Tibial artery (tissue), 4 donors: ENCODE data around the gene RSBN1.

Experiments used
- DNase-seq, 2 donors: peaks; one replicate each; pipeline ENCODE4 v3.0.0-alpha.2; 2019
- H3K27ac ChIP-seq, 2 donors: fragments of 200-600 bp; sonication (generic) in 1 of 2; 1 replicate in 1 of 2; 2 replicates in 1 of 2; pipeline ENCODE4 v1.5.1; 2018 to 2019; ENCODE audit warnings: mild to moderate bottlenecking in 1 of 2
- H3K27me3 ChIP-seq, 2 donors: fragments of 200-600 bp; sonication (generic) in 1 of 2; one replicate each; pipeline versions ENCODE4 v1.5.1 to v1.6.0; 2016 to 2019
- H3K36me3 ChIP-seq, 3 donors: fragments of 200-600 bp; sonication (generic) in 2 of 3; one replicate each; pipeline ENCODE4 v1.5.1; 2016 to 2019; ENCODE audit warnings: mild to moderate bottlenecking in 2 of 3
- H3K4me1 ChIP-seq, 4 donors: fragments of 200-600 bp; sonication (generic) in 2 of 4; 1 replicate in 3 of 4; 2 replicates in 1 of 4; pipeline ENCODE4 v1.5.1; 2016 to 2019
- H3K4me3 ChIP-seq, 2 donors: fragments of 200-600 bp; sonication (generic) in 1 of 2; 1 replicate in 1 of 2; 2 replicates in 1 of 2; pipeline ENCODE4 v1.5.1; 2018 to 2019; ENCODE audit warnings: mild to moderate bottlenecking in 2 of 2
- H3K9me3 ChIP-seq, 3 donors: fragments of 200-600 bp; sonication (generic) in 1 of 3; one replicate each; pipeline ENCODE4 v1.5.1; 2016 to 2019
- intact Hi-C: fragments of 100-400 bp; cut with DNase I; formaldehyde crosslinking; loops from one replicate; pipeline ENCODE4 v1.15.0; 2023; ENCODE audit warnings: low total_unique reads
- TF ChIP-seq, protein P1 (sequence below), 2 experiments: fragments of 200-600 bp in 1 of 2; fragments of 450-650 bp in 1 of 2; IDR thresholded peaks; one replicate each; pipeline ENCODE4 v1.5.1; 2017 to 2019; ENCODE audit warnings: antibody characterized with exemption in 2 of 2, mild to moderate bottlenecking in 1 of 2, moderate library complexity in 1 of 2

RSBN1 gene

DNA sequence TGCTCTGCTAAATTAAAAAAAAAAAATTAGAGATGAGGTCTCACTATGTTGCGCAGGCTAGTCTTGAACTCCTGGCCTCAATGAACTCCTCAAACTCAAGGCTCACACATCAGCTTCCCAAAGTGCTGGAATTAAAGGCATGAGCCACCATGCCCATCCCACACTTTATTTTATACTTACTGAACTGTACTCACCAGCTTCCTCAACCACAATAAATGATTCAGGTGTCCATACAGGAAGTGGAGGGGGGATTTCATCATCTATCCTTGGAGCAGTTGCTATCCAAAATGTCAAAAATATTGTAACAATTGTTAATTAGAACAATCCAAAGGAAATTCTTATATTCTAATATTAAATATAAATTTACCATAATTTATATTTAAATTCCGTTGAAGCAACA lies 22.4 kb upstream of the RSBN1 start:
- Histone ChIP-seq H3K4me3 (no peak overlapping the region), H3K4me1 (no peaks in the 10 kb centered on the region), H3K27me3 (no peaks in the 10 kb centered on the region), H3K9me3 (no peaks in the 10 kb centered on the region), H3K36me3 (no peaks in the 10 kb centered on the region), H3K27ac (no peak overlapping the region)
- intact Hi-C loops = loop anchor here (10.0 kb wide), 2 partner anchors 100 to 450 kb away; no protein-coding TSS in a partner anchor
- DNase-seq = no peak
- TF ChIP-seq, protein P1, sequence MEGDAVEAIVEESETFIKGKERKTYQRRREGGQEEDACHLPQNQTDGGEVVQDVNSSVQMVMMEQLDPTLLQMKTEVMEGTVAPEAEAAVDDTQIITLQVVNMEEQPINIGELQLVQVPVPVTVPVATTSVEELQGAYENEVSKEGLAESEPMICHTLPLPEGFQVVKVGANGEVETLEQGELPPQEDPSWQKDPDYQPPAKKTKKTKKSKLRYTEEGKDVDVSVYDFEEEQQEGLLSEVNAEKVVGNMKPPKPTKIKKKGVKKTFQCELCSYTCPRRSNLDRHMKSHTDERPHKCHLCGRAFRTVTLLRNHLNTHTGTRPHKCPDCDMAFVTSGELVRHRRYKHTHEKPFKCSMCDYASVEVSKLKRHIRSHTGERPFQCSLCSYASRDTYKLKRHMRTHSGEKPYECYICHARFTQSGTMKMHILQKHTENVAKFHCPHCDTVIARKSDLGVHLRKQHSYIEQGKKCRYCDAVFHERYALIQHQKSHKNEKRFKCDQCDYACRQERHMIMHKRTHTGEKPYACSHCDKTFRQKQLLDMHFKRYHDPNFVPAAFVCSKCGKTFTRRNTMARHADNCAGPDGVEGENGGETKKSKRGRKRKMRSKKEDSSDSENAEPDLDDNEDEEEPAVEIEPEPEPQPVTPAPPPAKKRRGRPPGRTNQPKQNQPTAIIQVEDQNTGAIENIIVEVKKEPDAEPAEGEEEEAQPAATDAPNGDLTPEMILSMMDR (IDR thresholded peaks at IDR 0.05) = no peak

DNA sequence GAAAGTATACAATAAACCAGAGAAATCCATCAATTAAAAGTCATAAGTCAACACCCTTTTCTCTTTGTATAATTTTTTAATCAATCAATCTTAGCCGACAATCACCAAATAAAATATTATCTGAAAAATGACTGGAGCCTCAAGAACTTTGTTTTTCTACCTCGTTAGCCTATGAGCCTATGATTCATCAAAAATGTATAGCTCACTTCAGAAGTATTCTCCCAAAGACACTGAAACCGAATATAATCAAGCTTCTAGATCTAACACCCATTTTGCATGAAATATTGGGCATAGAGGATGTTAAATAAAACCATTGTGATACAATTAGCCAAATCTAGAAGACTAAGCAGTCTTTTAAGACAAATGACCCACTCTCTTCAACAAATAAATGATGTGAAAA lies 17.8 kb upstream of the RSBN1 start:
- intact Hi-C loops = loop anchor here (10.0 kb wide), 2 partner anchors 105 to 455 kb away; no protein-coding TSS in a partner anchor
- DNase-seq = no peak
- Histone ChIP-seq H3K36me3 (no peaks in the 10 kb centered on the region), H3K27ac (no peak overlapping the region), H3K4me3 (no peak overlapping the region), H3K4me1 (no peaks in the 10 kb centered on the region), H3K9me3 (no peaks in the 10 kb centered on the region), H3K27me3 (no peaks in the 10 kb centered on the region)
- TF ChIP-seq, protein P1 (IDR thresholded peaks at IDR 0.05) = no peak

DNA sequence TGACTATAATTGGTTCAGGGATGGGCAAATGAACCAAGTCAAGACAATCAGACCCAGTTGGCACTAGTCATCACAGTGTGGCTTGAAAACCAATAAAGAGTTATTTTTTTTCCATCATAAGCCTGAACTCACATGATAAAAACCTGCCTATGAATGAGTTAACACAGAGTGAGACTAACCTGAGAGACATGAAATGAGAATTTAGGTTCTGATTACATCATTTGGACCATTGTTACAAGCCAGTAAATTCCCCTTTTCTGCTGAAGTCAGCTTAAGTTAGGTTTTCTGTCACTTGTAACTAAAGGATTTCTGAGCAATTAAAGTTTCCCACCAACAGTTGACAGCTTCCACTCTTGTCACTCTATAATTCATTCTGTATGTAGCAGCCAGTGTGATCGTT lies 9.6 kb upstream of the RSBN1 start:
- intact Hi-C loops = no loop called here
- H3K9me3 ChIP-seq = no peaks in the 10 kb centered on the region
- H3K36me3 ChIP-seq = no peaks in the 10 kb centered on the region
- no peak overlapping the region for H3K27ac ChIP-seq
- TF ChIP-seq, protein P1 (IDR thresholded peaks at IDR 0.05) = no peak
- no peaks in the 10 kb centered on the region for H3K27me3 ChIP-seq
- no peaks in the 10 kb centered on the region for H3K4me1 ChIP-seq
- no peak overlapping the region for H3K4me3 ChIP-seq
- DNase-seq = no peak

DNA sequence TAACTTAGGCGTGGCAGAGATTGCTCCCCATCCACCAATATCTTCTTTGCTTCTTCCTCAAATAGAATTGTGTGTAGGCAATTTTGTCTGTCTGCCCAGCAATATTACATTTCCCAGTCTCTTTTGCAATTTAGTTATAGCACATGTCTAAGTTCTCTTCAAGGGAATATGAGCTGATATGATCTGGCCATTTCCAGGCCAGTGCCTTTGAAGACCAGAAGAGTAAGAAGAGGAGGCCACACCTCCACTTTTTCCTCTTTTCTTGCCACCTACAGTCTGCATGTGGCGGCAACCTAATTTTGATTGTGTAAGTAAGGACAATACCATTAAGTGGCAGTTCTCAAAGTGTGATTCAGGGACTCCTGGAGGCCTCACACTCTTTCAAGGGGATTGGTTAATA lies 6.3 kb upstream of the RSBN1 start:
- Histone ChIP-seq H3K4me1 (no peaks in the 10 kb centered on the region), H3K4me3 (no peak overlapping the region), H3K27me3 (no peaks in the 10 kb centered on the region), H3K36me3 (no peaks in the 10 kb centered on the region), H3K27ac (no peak overlapping the region), H3K9me3 (no peaks in the 10 kb centered on the region)
- intact Hi-C loops = loop anchor here (10.0 kb wide), 1 partner anchor 86 kb away; the partner anchor contains the start of genes AP4B1 and DCLRE1B
- no peak for DNase-seq
- TF ChIP-seq, protein P1 (IDR thresholded peaks at IDR 0.05) = no peak

DNA sequence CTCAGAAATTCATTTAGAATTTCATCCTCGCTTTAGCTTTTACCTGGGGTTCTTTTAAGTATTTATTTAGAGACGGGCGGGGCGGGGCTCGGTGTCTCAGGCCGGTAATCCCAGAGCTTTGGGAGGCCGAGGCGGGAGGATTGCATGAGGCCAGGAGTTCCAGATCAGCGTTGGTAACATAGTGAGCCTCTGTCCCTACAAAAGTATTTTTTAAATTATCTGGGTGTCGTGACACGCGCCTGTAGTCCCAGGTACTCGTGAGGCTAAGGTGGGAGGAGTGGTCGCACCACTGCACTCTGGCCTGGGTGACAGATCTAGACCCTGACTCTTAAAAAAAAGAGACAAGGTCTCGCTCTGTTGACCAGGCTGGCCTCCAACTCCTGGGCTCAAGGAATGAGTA lies 942 bp upstream of the RSBN1 start:
- H3K36me3 ChIP-seq = no peaks in the 10 kb centered on the region
- peaks cover 0 to 33% (median 12%) of the 10 kb centered on the region in 4 donors for H3K4me1 ChIP-seq
- TF ChIP-seq, protein P1 (IDR thresholded peaks at IDR 0.05) = no peak
- no peaks in the 10 kb centered on the region for H3K27me3 ChIP-seq
- no peak for DNase-seq
- no peak overlapping the region for H3K4me3 ChIP-seq
- intact Hi-C loops = loop anchor here (10.0 kb wide), 1 partner anchor 92 kb away; the partner anchor contains the start of genes AP4B1 and DCLRE1B
- peak overlapping the region; percentile 95 to 97 for H3K27ac ChIP-seq
- H3K9me3 ChIP-seq = no peaks in the 10 kb centered on the region
